K562 (cell line): ENCODE results near the gene PACS2. TPM values are rescaled to one million over a fixed set of nuclear protein-coding genes. Genes with fewer than 3 reads are reported as not detected.

Experiments used
- ATAC-seq: fragments of 200-7000 bp; cut with Tn5 transposase; 3 replicates; pipeline ENCODE4 v1.9.1; 2020; ENCODE audit warnings: moderate library complexity
- BruUV-seq: library from RNA; stranded (reverse); fragments of 400-500 nt; replicated peaks from 2 replicates; lab custom pipeline; 2021; lab: Mats Ljungman, UMichigan
- CTCF ChIA-PET: fragments of 300-600 bp; formaldehyde crosslinking; extraction: SDS; loops from one replicate; lab custom pipeline; 2021; ENCODE audit warnings: low intra/inter-chr PET ratio; lab: Yijun Ruan, JAX
- POLR2A ChIA-PET: fragments of 300-600, 350-650 bp; sonication (Branson Sonifier 250); formaldehyde crosslinking; extraction: SDS; loops from one replicate; lab custom pipeline; 2021; ENCODE audit warnings: antibody characterized with exemption, inconsistent platforms; lab: Yijun Ruan, JAX
- DNase-seq, 4 experiments: peaks; one replicate each; pipeline versions ENCODE4 v3.0.0 to v3.0.0-alpha.2; 2011 to 2018; ENCODE audit warnings: low spot score in 3 of 4, mixed read lengths in 3 of 4; ENCODE audit errors: extremely low read depth in 1 of 4
- FAIRE-seq: peaks from 2 replicates; lab custom pipeline; 2011; peaks lifted over from hg19 to GRCh38; lab: Jason Lieb, UNC
- H2AFZ ChIP-seq: 2 replicates; pipeline ENCODE4 v1.6.0; 2011; ENCODE audit warnings: low read depth, low read length, control low read depth, inconsistent platforms
- H3K27ac ChIP-seq: fragments of 200-600 bp; 3 replicates; pipeline ENCODE4 v1.8.0; 2011; ENCODE audit warnings: low read depth, mild to moderate bottlenecking, control low read depth, inconsistent platforms, low read length, moderate library complexity, mixed read lengths; ENCODE audit errors: extremely low read depth
- H3K27me3 ChIP-seq, 2 experiments: fragments of 300-600 bp in 1 of 2; 2 replicates in 1 of 2; 3 replicates in 1 of 2; pipeline versions ENCODE4 v1.6.0 to v1.8.0; 2011; ENCODE audit warnings: inconsistent platforms in 2 of 2, low read length in 2 of 2, mild to moderate bottlenecking in 1 of 2, mixed read lengths in 1 of 2, moderate library complexity in 1 of 2; ENCODE audit not compliant: control insufficient read depth in 2 of 2, insufficient read depth in 2 of 2
- H3K36me3 ChIP-seq: fragments of 300-600 bp; 3 replicates; pipeline ENCODE4 v1.8.0; 2011; ENCODE audit warnings: mild to moderate bottlenecking, low read length, inconsistent platforms; ENCODE audit not compliant: control insufficient read depth, insufficient read depth
- H3K4me1 ChIP-seq, 2 experiments: fragments of 200-600 bp in 1 of 2; replicated peaks in 1 of 2; 2 replicates in 1 of 2; 3 replicates in 1 of 2; pipeline versions ENCODE4 v1.5.1 to v1.8.0; 2011; ENCODE audit warnings: inconsistent platforms in 2 of 2, low read length in 2 of 2, mild to moderate bottlenecking in 1 of 2, mixed read lengths in 1 of 2, moderate library complexity in 1 of 2; ENCODE audit not compliant: control insufficient read depth in 2 of 2, insufficient read depth in 2 of 2
- H3K4me2 ChIP-seq: 2 replicates; pipeline ENCODE4 v1.6.1; 2011; ENCODE audit warnings: low read length, control low read depth, inconsistent platforms, mixed read lengths; ENCODE audit not compliant: insufficient read depth
- H3K4me3 ChIP-seq: fragments of 200-600 bp; sonication (generic), shearing (Covaris generic); 2 replicates; pipeline ENCODE4 v1.5.1; 2016; ENCODE audit warnings: control low read depth, inconsistent platforms
- H3K79me2 ChIP-seq: fragments of 200-600 bp; 3 replicates; pipeline ENCODE4 v1.8.0; 2011; ENCODE audit warnings: low read length, inconsistent platforms; ENCODE audit not compliant: control insufficient read depth, insufficient read depth
- H3K9ac ChIP-seq, 2 experiments: 2 replicates each; pipeline versions ENCODE4 v1.6.0 to v1.6.1; 2011; ENCODE audit warnings: low read depth in 2 of 2, low read length in 2 of 2, control low read depth in 1 of 2, inconsistent platforms in 1 of 2, mild to moderate bottlenecking in 1 of 2, mixed read lengths in 1 of 2; ENCODE audit not compliant: insufficient read depth in 1 of 2
- H3K9me1 ChIP-seq: one replicate; pipeline ENCODE4 v1.6.0; 2011; ENCODE audit warnings: inconsistent platforms, mild to moderate bottlenecking, low read length, moderate library complexity; ENCODE audit not compliant: control insufficient read depth, insufficient read depth
- H3K9me3 ChIP-seq: replicated peaks from 2 replicates; pipeline ENCODE4 v1.5.1; 2011; ENCODE audit warnings: low read depth, low read length, inconsistent platforms; ENCODE audit not compliant: control insufficient read depth, insufficient read depth
- H4K20me1 ChIP-seq: replicated peaks from 2 replicates; pipeline ENCODE4 v1.6.1; 2011; ENCODE audit warnings: low read length, inconsistent platforms, mixed read lengths; ENCODE audit not compliant: control insufficient read depth, insufficient read depth
- ETV1 ChIP-seq: fragments of 450-650 bp; conservative IDR thresholded peaks from 2 replicates; pipeline ENCODE4 v1.6.1; 2016; ENCODE audit warnings: missing genetic modification characterization, control low read depth, low read depth, missing compliant biosample characterization
- KLF1 ChIP-seq: fragments of 450-650 bp; IDR thresholded peaks from 2 replicates; pipeline ENCODE4 v1.6.1; 2016; ENCODE audit warnings: missing genetic modification characterization, missing compliant biosample characterization
- NFXL1 ChIP-seq: fragments of 450-650 bp; formaldehyde crosslinking; IDR thresholded peaks from 2 replicates; pipeline ENCODE4 v1.4.0; 2021; ENCODE audit warnings: mild to moderate bottlenecking
- NR4A1 ChIP-seq, 2 experiments: fragments of 250-450 bp in 1 of 2; fragments of 450-650 bp in 1 of 2; sonication (Bioruptor Pico) in 1 of 2; IDR thresholded peaks; 2 replicates each; pipeline versions ENCODE4 v1.4.0 to v1.6.1; 2016 to 2020; ENCODE audit warnings: mild to moderate bottlenecking in 2 of 2, missing compliant biosample characterization in 1 of 2, missing genetic modification characterization in 1 of 2, moderate library complexity in 1 of 2
- RBFOX2 ChIP-seq: fragments of 200-400 bp; formaldehyde crosslinking; IDR thresholded peaks from 2 replicates; pipeline ENCODE4 v1.6.1; 2017; ENCODE audit warnings: low read depth, mild to moderate bottlenecking, low read length, moderate library complexity
- ZFX ChIP-seq: sonication (generic); formaldehyde crosslinking; IDR thresholded peaks from 2 replicates; pipeline ENCODE4 v1.8.0; 2022; ENCODE audit warnings: mild to moderate bottlenecking, missing genetic modification reagents, moderate library complexity
- ZNF511 ChIP-seq: sonication (generic); formaldehyde crosslinking; IDR thresholded peaks from 2 replicates; pipeline ENCODE4 v1.8.0; 2022; ENCODE audit warnings: mild to moderate bottlenecking, missing genetic modification reagents
- WGBS: fragments of 100-300 bp; shearing (Covaris generic); methylation state at CpG from one replicate; pipeline ENCODE4 v1.1.6; 2016; ENCODE audit warnings: low coverage, mixed read lengths; ENCODE audit not compliant: insufficient coverage; ENCODE audit errors: missing lambda C conversion rate; 5-methylcytosine and 5-hydroxymethylcytosine counted together
- in situ Hi-C: fragments of 300-500 bp; cut with MboI; formaldehyde crosslinking; loops from 4 replicates; pipeline ENCODE4 v1.15.0; 2018; ENCODE audit warnings: inconsistent platforms, mixed read lengths
- intact Hi-C: fragments of 100-400 bp; cut with micrococcal nuclease; formaldehyde crosslinking; loops from 2 replicates; pipeline ENCODE4 v1.14.2; 2022
- polyA plus RNA-seq, 8 experiments: library from polyadenylated mRNA; depleted of rRNA in 4 of 8; stranded (reverse) in 5 of 8; unstranded in 3 of 8; fragments of >200 nt; fragmentation: Nextera tagmentation in 2 of 8; fragmentation: Illumina TruSeq in 1 of 8; extraction: Ambion mirVana in 2 of 8; extraction: Trizol in 1 of 8; gene quantifications; 2 replicates each; pipeline versions ENCODE4 v1.2.1 to v1.2.3, GENCODE V29; 2011 to 2014; ENCODE audit warnings: inconsistent platforms in 1 of 8, missing spikeins in 1 of 8
- total RNA-seq, 7 experiments: library from RNA; depleted of rRNA in 6 of 7; stranded (reverse); fragments of >200 nt in 6 of 7; fragmentation: Illumina TruSeq in 2 of 7; extraction: Trizol in 2 of 7; gene quantifications; 2 replicates each; pipeline versions ENCODE4 v1.2.1 to v1.2.3, GENCODE V29; 2011 to 2021; ENCODE audit warnings: low replicate concordance in 1 of 7
- TF ChIP-seq, protein P1 (sequence below): fragments of 450-650 bp; formaldehyde crosslinking; IDR thresholded peaks from 2 replicates; pipeline ENCODE4 v1.4.0; 2022; ENCODE audit warnings: missing genetic modification characterization
- TF ChIP-seq, protein P2 (sequence below): IDR thresholded peaks from 2 replicates; pipeline ENCODE4 v1.6.1; 2014; ENCODE audit warnings: antibody characterized with exemption
- TF ChIP-seq, protein P3 (sequence below): sonication (generic); formaldehyde crosslinking; IDR thresholded peaks from 2 replicates; pipeline ENCODE4 v1.8.0; 2022; ENCODE audit warnings: mild to moderate bottlenecking, missing genetic modification reagents, borderline replicate concordance
- TF ChIP-seq, protein P4 (sequence below): fragments of 250-450 bp; sonication (Bioruptor Pico); IDR thresholded peaks from 2 replicates; pipeline ENCODE4 v1.9.0; 2021; ENCODE audit warnings: mild to moderate bottlenecking, inconsistent platforms

The PACS2 gene
- total and polyA plus RNA-seq, 9 of the 15 experiments (the other 6 are each of a cell fraction or from before 2014, with no cell fraction given) = 0.11 to 20.8 (median 9.9) TPM

GRCh38 chr14:105313381-105314286 lies 914 bp upstream of the PACS2 start:
- peak overlapping the region; percentile 34 to 88; a peak in 3 of 4 replicates for H3K9ac ChIP-seq
- H3K27me3 ChIP-seq = no peaks in the 10 kb centered on the region
- no peaks in the 10 kb centered on the region for H4K20me1 ChIP-seq
- intact Hi-C loops = no loop called here
- peak overlapping the region; percentile 36; the same call in 1 of the 3 replicates for H3K27ac ChIP-seq
- peak overlapping the region; percentile 46 for H3K4me2 ChIP-seq
- CTCF ChIA-PET = no interaction called here
- peak overlapping the region; percentile 33; the same call in 1 of the 2 replicates for H2AFZ ChIP-seq
- ATAC-seq (peak; percentile 52), FAIRE-seq (no peak), DNase-seq (peak in 2 of 4 experiments; percentile 27 to 76)
- BruUV-seq = no TSS peak
- in situ Hi-C loops = no loop called here
- H3K4me3 ChIP-seq = peak overlapping the region; percentile 38
- H3K79me2 ChIP-seq = peaks cover 25% of the 10 kb centered on the region
- H3K36me3 ChIP-seq = no peaks in the 10 kb centered on the region
- 57% methylated on average over 22 of the region's 48 CpGs for WGBS
- peaks cover 6 to 43% of the 10 kb centered on the region in 2 experiments; a peak in 4 of 5 replicates for H3K4me1 ChIP-seq
- H3K9me1 ChIP-seq = no peaks in the 10 kb centered on the region
- H3K9me3 ChIP-seq = no peaks in the 10 kb centered on the region
- POLR2A ChIA-PET = interaction anchor here (0.5 to 1.7 kb wide), 2 partner anchors 12 to 15 kb away, joined by 4 to 5 read pairs; no protein-coding TSS in a partner anchor
- TF ChIP-seq NFXL1 (CRISPR knock-in tag) = no peak
- TF ChIP-seq, protein P1, sequence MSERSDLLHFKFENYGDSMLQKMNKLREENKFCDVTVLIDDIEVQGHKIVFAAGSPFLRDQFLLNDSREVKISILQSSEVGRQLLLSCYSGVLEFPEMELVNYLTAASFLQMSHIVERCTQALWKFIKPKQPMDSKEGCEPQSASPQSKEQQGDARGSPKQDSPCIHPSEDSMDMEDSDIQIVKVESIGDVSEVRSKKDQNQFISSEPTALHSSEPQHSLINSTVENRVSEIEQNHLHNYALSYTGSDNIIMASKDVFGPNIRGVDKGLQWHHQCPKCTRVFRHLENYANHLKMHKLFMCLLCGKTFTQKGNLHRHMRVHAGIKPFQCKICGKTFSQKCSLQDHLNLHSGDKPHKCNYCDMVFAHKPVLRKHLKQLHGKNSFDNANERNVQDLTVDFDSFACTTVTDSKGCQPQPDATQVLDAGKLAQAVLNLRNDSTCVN (CRISPR knock-in tag) = no peak
- TF ChIP-seq KLF1 = no peak
- TF ChIP-seq, protein P2, sequence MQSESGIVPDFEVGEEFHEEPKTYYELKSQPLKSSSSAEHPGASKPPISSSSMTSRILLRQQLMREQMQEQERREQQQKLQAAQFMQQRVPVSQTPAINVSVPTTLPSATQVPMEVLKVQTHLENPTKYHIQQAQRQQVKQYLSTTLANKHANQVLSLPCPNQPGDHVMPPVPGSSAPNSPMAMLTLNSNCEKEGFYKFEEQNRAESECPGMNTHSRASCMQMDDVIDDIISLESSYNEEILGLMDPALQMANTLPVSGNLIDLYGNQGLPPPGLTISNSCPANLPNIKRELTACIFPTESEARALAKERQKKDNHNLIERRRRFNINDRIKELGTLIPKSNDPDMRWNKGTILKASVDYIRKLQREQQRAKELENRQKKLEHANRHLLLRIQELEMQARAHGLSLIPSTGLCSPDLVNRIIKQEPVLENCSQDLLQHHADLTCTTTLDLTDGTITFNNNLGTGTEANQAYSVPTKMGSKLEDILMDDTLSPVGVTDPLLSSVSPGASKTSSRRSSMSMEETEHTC = no peak
- TF ChIP-seq, protein P3, sequence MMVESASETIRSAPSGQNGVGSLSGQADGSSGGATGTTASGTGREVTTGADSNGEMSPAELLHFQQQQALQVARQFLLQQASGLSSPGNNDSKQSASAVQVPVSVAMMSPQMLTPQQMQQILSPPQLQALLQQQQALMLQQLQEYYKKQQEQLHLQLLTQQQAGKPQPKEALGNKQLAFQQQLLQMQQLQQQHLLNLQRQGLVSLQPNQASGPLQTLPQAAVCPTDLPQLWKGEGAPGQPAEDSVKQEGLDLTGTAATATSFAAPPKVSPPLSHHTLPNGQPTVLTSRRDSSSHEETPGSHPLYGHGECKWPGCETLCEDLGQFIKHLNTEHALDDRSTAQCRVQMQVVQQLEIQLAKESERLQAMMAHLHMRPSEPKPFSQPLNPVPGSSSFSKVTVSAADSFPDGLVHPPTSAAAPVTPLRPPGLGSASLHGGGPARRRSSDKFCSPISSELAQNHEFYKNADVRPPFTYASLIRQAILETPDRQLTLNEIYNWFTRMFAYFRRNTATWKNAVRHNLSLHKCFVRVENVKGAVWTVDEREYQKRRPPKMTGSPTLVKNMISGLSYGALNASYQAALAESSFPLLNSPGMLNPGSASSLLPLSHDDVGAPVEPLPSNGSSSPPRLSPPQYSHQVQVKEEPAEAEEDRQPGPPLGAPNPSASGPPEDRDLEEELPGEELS (CRISPR knock-in tag) = no peak
- TF ChIP-seq RBFOX2 = peak; percentile 42; the same call in 1 of the 2 replicates
- TF ChIP-seq ETV1 (tag) = no peak
- TF ChIP-seq, protein P4, sequence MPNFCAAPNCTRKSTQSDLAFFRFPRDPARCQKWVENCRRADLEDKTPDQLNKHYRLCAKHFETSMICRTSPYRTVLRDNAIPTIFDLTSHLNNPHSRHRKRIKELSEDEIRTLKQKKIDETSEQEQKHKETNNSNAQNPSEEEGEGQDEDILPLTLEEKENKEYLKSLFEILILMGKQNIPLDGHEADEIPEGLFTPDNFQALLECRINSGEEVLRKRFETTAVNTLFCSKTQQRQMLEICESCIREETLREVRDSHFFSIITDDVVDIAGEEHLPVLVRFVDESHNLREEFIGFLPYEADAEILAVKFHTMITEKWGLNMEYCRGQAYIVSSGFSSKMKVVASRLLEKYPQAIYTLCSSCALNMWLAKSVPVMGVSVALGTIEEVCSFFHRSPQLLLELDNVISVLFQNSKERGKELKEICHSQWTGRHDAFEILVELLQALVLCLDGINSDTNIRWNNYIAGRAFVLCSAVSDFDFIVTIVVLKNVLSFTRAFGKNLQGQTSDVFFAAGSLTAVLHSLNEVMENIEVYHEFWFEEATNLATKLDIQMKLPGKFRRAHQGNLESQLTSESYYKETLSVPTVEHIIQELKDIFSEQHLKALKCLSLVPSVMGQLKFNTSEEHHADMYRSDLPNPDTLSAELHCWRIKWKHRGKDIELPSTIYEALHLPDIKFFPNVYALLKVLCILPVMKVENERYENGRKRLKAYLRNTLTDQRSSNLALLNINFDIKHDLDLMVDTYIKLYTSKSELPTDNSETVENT = no peak
- peak; percentile 56 for TF ChIP-seq ZFX (CRISPR knock-in tag)
- TF ChIP-seq ZNF511 (CRISPR knock-in tag) = 0 out of 2 replicates have a peak, but pooled peaks have one; percentile 23
- no peak for TF ChIP-seq NR4A1 (CRISPR knock-in tag; IDR thresholded peaks at IDR 0.05)
- no peak for TF ChIP-seq NR4A1 (tag; IDR thresholded peaks at IDR 0.05)
